HG03139 (cell line): ENCODE data around the gene ANKRD18A.
"Not testable (repeated sequence)": the region's sequence is repeated elsewhere in the genome, so short reads cannot be mapped to it uniquely, and the experiment has no call there.

Experiments used
- ATAC-seq: cut with Tn5 transposase; IDR thresholded peaks from one replicate; pipeline ENCODE4 v1.9.1; 2021; ENCODE audit not compliant: unreplicated experiment

The ANKRD18A gene

DNA sequence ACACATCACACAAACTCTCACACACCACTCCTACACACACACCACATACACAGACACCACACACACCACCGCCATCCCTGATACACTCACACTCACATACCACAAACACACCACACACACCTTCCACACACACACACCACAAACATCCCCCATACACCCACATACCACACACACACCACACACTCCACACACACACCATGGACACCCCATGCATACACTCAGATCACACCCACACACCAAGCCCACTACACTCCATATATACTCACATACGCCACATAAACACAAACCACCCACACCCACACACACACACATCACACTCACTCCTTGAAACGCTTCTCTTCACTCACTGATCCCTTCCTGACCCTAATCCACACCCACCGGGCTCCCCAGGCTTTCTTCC lies 9.1 kb upstream of the ANKRD18A start:
- ATAC-seq, result no peak

DNA sequence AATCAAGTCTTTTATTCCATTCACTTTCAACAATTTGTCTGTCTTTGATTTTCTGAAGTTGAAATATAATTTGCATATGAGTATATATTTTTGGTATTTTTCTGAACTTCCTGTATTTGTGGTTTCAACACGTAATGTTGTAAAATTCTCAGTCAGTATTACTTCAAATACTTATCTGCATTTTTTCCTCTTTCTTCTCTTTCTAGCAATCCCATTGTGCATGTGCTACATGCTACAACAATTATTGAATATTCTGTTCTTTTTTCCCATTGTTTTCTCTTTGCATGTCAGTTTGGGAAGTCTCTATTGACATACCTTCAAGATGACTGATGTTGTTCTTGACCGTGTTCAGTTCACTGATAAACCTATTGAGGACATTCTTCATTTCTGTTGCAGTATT lies 5.6 kb upstream of the ANKRD18A start:
- ATAC-seq, result no peak

DNA sequence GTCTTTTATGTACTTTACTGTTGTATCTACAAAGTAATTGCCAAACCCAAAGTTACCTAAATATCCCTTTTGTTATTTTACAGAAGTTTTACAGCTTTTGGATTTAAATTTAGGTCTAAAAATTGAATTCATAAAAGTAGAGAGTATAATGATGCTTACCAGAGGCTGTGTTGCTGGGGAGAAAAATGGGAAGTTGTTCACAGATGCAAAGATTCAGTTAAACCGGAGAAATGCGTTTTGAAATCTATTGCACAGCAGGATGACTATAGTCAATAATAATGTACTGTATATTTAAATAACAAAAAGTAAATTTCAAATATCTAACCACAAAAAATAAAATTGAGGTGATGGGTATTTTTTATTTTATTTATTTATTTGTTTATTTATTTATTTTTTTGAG lies 2.6 kb upstream of the ANKRD18A start:
- no peak for ATAC-seq

DNA sequence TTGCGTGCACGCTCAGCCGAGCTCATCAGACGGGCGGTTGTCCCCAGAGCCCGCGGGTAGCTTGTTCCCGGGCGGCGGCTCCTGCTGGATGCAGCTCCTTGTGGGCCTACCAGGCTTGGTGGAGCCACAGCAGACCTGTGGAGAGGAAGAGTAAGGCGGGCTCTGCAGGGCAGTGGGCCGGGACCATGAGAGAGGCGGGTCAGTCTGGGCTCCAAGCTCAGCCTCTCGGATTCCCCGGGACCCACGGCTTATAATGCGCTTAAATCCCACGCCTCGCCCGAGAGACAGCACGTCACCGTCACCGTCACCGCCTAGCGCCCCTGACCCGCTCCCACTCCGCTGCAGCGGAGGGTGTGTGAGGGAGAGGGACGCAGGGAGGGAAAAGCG lies 1.9 kb upstream of the ANKRD18A start:
- no peak for ATAC-seq

DNA sequence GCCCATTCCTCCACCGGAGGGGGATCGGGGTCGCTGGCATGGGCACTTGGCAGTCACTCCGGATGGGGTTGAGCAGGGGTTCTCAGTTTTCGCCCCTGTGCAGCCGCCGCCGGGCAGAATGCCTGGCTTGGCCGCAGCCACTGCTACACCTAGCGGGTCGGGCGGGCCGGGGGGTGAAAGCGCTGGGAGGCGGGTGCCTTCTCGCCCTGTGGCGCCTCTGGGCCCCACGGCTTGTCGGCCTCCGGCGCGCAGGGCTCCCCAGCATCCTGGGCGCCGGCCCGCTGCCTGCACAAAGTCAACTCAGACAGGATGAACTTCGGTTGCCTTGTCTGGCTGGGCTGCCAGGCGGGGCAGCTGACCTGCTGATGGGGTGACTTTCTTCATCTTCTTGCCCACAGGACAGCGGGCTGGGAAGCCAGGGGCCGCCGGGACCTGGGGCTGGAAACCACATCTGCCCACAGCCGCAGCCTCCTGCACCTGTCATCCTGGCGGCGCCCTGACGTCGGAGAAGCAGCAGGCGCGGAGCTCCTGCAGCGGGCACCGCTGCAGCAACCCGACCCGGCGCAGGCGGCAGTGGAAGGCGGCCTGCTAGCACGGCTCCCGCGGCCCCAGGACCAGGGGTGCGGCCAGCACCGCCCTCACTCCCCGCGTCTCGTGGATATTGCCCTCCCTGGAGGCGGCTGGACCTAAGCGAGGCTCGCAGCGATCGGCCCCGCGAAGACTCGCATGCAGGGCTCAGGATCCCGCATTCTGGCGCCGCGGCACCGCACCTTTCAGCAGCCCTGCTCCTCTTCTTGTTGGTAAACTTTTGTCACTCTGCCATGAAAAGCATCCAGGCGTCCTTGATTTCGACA lies 1.3 kb upstream of the ANKRD18A start:
- ATAC-seq, result no peak

DNA sequence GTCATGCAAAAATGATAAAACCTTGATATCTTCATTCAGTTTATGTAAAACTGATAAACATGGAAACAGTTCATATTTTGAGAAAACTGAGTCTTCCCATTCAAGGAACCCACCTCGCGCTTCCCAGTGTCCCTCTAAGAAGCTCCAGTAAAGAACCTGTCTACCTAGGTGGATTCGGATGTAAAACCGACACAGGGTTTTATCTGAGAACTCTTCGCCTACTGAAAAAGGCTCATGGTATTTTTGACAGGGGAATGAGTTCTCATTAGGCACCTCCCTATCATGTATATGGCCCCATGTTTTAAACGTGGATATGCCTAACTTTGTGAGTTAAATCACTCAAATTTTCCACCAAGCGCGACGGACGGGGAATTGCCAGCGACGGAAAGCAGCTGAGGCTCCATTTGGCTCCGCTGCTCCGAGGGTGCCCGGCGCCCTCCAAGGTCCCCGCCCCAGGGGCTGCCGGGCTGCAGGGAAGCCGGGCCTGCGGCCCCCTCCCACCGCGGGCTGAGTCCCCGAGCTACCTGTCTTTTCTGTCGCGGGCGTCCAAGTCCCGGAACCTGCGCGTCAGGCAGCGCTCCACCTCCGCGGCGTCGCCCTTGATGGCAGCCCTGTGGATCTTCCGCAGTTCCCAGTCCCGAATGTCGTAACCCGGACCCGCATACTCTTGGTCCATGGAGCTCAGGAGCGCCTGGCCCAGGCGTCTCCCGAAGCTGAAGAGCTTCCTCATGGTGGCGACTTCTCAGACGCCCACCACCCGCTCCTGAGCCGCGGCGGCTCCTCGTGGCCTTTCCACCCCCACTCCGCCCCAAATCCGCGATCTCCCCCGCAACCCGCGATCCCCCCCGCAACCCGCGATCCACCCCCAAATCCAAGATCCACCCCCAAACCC lies 594 bp downstream of the ANKRD18A start:
- ATAC-seq, result no peak

DNA sequence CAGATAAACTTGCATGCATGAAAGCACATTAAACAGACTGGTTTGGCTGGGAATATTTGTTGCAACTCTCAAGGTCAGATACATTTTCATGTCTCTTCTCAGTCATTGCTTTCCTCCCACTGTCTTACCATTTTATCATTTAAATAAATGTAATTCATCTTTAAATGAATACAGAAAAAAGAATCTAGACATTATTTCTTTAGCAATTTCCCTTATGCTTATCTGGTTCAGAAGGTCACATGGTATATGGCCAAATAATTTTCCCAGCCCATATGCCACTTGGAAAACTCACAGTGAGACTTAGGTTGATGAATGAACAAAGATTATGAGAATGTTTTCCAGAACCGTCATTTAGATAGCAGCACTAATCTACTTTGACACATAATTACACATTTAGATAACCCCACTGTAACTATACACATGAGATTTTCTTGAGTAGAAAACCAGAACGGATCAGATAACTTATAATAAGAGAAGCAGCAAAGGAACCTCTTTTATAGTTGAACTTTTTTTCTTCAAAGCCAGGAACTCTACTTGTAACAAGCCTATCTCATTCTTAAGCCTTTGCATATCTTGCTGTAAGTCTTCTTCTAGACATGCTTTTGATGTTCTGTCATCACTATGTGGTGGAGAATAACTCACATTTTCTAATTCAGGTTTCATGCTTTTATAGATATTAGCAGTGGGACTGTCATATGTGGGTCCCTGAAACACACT lies 22.2 kb downstream of the ANKRD18A start:
- ATAC-seq, result not testable (repeated sequence)

DNA sequence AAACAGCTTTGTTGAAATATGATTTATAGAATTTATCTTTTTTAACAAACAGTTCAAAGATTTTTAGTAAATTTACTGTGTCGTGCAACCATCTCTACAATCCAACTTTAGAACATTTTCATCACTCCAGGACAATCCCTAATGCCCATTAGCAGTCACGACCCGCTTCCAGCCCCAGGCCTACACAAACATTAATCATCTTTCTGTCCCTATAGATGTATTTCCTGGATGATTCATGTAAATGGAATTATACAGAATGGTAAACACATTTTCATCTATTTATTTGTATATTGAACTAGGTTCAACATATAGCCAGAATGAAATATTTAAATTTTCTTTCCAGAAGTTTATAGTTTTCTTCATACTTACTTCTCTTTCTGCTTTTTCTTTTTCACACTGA lies 25.3 kb downstream of the ANKRD18A start:
- ATAC-seq, result not testable (repeated sequence)

DNA sequence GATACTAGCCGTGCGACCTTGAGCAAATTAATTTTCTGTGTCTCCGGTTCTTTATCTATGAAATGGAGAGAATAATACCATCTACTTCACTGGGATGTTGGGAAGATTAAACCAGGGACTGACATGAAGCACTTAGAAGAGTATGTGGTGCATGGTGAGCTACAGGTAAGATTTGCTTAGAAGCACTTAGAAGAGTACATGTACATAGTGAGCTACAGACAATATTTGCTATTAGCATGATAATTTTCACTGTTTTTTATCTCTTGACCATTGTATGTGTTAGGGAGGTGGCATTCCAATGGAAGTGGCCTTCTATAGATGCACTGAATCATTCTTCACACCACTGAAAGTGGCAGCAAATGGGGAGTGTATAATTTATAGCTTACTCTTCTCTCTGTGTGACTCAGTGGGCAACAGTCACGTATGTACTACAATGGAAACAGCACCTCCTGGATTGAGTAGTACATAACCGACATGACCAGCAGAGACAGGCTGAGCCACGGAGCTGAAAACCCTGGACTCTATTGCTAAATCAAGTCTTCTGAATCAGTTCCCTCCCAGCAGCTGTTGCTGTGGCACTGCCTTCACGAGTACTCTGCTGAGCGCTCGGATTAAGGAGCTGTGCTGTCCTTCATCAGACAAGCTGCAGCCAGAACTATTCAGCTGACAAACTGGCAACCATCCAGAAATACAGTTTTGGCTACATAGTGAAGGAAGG lies 28.9 kb downstream of the ANKRD18A start:
- ATAC-seq, result not testable (repeated sequence)

DNA sequence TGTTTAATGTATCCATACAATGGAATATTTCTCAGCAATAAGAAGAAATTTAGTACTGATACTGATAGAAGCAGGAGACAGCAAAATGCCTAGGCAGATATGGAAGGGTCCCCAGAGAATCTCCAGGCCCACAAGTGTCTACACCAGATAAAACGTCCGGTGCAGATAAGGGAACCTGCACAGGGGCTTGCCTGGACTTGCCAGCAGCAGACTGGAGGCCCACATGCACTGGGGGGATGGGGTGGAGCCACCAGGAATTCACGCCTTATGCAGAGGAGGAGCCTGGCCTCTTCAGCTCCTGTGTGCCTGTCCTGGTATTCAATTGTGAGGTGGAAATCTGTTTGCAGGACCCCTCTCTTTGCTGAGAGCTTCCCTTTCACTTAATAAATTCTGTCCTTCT lies 36.6 kb downstream of the ANKRD18A start:
- ATAC-seq, result not testable (repeated sequence)

DNA sequence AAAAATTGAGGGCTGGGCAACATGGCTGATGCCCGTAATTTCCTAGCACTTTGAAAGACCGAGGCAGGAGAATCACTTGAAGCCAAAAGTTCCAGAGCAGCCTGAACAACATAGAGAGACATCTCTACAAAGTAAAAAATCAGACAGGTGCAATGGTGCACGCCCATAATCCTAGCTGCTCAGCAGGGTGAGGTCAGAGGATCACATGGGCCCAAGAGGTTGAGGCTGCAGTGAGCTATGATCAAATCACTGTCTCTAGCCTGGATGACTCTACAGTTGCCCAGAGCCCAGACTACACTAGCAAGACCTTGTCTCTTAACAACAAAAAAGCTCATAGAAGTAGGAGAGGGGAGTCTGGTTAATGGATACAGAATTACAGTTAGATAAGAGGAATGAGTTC lies 40.3 kb downstream of the ANKRD18A start:
- not testable (repeated sequence) for ATAC-seq

DNA sequence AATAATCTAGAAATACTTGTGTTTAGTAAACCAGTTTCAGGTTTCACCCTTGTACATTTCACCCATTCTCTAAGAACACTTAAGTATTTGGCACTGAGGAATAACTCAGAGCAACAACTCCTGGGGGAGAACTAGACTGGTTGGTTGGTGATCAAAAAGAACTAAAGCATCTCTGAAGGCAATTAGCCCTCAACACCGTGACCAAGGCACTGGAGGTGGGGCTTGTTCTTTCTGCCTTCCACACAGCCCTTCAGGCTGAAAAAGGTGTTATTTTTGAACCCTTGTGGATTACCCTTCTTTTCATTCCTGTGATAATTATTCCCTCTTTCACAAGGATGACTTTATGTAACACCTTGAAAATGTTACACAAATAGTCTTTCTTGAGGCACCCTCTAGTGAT lies 44.2 kb downstream of the ANKRD18A start:
- ATAC-seq, result not testable (repeated sequence)

DNA sequence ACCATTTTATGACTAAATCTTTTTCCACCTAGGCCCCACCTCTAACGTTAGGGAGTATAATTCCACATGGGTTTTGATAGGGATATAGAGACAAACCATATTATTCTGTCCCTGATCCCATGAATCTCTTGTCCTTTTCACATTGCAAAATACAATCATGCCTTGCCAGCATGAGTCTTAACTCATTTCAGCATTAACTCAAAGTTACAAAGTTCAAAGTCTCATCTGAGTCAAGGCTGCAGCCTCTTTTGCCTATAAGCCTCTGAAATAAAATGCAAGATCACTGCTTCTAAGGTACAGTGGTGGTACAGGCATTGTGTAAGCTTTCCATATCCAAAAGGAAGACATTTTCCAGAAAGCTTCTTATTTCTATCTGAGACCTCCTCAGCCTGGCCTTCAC lies 54.3 kb downstream of the ANKRD18A start:
- ATAC-seq, result not testable (repeated sequence)

DNA sequence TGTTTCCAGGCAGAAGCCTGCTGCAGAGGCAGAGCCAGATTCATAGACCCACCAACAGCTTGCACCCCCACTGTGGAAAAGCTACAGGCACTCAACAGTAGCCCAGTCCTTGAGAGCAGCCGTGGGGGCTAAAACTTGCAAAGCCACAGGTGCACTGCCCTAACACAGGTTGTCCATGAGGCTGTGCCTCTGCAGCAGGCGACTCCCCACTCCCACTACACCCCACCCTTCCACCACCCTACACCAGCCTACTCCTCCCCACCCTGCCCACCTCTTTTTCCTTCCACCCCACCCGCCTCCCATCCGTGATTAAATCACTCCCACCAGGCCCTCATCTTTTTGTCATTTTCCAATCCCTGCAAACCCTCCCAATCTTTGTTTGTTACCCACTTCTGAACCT lies 55.2 kb downstream of the ANKRD18A start:
- not testable (repeated sequence) for ATAC-seq

DNA sequence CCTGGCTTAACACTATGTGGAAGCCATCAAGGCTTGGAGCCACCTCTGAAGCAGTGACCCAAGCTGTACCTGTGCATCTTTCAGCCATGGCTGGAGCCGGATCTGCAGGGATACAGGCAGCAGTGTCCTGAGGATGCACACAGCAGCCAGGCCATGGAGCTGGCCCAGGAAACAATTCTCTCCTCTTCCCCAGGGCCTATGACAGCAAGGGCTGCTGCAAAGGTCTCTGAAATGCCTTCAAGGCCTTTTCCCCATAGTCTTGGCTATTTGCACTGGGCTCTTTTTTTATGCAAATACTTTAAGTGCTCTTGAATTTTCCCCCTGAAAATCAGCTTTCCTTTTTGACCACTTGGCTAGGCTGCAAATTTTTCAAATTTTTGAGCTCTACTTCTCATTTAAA lies 56.5 kb downstream of the ANKRD18A start:
- not testable (repeated sequence) for ATAC-seq

DNA sequence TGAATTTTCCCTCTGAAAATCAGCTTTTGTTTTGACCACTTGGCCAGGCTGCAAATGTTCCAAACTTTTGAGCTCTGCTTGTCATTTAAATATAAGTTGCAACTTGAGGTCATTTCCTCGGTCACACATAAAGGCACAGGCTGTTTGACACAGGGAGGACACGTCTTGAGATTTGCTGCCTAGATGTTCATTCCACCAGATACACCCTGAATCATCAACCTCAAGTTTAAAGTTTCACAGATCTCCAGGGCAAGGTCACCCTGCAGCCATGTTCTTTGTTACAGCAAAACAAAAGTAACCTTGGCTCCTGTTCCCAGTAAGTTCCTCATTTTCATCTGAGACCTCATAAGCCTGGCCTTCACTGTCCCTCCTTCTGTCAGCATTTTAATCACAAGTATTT lies 59.3 kb downstream of the ANKRD18A start:
- not testable (repeated sequence) for ATAC-seq

DNA sequence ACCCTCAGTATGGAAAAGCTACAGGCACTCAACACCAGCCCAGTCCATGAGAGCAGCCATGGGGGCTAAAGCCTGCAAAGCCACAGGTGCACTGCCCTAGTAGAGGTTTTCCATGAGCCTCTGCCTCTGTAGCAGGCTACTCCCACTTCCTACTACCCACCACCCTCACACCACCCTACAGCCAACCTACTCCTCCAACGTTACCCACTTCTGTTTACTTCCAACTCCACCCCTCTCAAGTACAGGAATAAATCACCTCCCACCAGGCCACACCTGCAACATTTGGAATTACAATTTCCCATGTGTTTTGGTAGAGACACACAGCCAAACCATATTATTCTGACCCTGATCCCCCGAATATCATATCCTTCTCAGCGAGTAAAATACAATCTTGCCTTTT lies 61.2 kb downstream of the ANKRD18A start:
- not testable (repeated sequence) for ATAC-seq

DNA sequence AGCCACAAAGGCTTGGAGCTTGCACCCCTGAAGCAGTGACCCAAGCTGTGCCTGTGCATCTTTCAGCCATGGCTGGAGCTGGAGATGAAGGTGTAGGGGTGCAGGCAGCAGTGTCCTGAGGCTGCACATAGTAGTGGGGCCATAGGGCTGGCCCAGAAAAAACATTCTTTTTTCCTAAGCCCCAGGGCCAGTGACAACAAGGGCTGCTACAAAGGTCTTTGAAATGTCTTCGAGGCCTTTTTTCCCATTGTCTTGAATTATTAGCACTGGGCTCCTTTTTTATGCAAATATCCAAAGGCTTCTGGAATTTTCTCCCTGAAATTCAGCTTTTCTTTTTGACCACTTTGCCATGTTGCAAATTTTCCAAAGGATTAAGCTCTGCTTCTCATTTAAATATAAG lies 62.6 kb downstream of the ANKRD18A start:
- not testable (repeated sequence) for ATAC-seq

DNA sequence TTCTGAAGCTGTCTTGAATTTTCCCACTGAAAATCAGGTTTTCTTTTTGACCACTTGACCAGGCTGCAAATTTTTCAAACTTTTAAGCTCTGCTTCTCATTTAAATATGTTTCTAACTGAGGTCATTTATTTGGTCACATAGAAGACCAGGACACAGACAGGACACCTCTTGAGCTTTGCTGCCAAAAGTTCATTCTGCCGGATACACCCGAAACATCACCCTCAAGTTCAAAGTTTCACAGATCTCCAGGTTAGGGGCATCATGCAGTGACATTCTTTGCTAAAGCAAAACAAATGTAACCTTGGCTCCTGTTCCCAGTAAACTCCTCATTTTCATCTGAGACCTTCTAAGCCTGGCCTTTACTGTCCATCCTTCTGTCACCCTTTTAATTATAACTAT lies 65.4 kb downstream of the ANKRD18A start:
- ATAC-seq, result not testable (repeated sequence)

DNA sequence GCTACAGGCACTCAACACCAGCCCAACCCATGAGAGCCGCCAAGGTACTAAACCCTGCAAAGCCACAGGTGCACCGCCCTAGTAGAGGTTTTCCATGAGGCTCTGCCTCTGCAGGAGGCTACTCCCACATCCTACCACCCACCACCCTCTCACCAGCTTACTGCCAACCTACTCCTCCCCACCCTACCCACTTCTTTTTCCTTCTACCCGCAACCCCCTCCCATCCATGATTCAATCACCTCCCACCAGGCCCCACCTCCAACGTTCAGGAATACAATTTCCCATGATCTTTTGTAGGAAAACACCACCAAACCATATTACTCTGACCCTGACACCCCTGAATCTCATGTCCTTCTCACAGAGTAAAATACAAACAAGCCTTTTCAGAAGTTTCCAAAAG lies 67.4 kb downstream of the ANKRD18A start:
- not testable (repeated sequence) for ATAC-seq
